Stimulated activated naive CD8-positive, alpha-beta T cell treated with anti-CD3 and anti-CD28 coated beads, Interleukin-15, amount 100 ng/mL, for 72 hours (primary cell): ENCODE measurements around the gene HOGA1.

Experiments used
- ATAC-seq: fragments of 150-1000 bp; cut with Tn5 transposase; 2 replicates; pipeline ENCODE4 v1.10.0; 2021; ENCODE audit warnings: mild to moderate bottlenecking, moderate library complexity
- DNase-seq, 2 donors: peaks; one replicate each; pipeline ENCODE4 v3.0.0; 2021 to 2022
- H3K27ac Mint-ChIP-seq, 2 donors: one replicate each; pipeline ENCODE4 v1.8.0; 2022; ENCODE audit warnings: mild to moderate bottlenecking in 2 of 2, mixed read lengths in 2 of 2, moderate library complexity in 2 of 2
- H3K27me3 Mint-ChIP-seq: one replicate; pipeline ENCODE4 v1.8.0; 2022; ENCODE audit warnings: mixed read lengths
- H3K4me1 Mint-ChIP-seq: one replicate; pipeline ENCODE4 v1.8.0; 2022; ENCODE audit warnings: mild to moderate bottlenecking, mixed read lengths
- H3K4me3 Mint-ChIP-seq, 2 donors: one replicate each; pipeline ENCODE4 v1.8.0; 2022; ENCODE audit warnings: mild to moderate bottlenecking in 2 of 2, mixed read lengths in 2 of 2, moderate library complexity in 1 of 2
- H3K9me3 Mint-ChIP-seq, 2 donors: one replicate each; pipeline ENCODE4 v1.8.0; 2022; ENCODE audit warnings: mixed read lengths in 2 of 2

HOGA1 gene

DNA sequence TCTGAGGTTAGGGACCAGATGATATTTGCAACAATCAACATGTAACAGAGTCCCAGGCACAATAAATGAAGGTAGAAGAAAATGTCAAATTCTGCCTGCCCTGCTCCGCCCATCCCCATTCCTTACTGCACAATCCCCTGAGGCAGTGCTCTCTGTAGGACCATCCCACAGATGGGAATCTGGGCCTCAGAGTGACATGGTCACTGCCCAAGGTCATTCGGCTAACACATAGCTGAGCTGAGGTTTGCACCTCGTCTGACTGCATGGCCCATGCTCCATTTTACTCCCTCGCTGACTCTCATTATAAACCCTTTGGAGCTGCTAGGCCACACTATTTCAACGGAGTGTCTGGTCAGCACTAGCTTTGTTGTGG lies 1.2 kb downstream of the HOGA1 start:
- Mint-ChIP-seq H3K4me3 (no peak overlapping the region), H3K27me3 (no peaks in the 10 kb centered on the region), H3K4me1 (peaks cover 3% of the 10 kb centered on the region), H3K9me3 (no peaks in the 10 kb centered on the region), H3K27ac (peak overlapping the region in 1 of 2 donors; percentile 85)
- ATAC-seq, result no peak
- DNase-seq, result no peak

- Mint-ChIP-seq H3K27me3 (no peaks in the 10 kb centered on the region), H3K9me3 (no peaks in the 10 kb centered on the region), H3K4me1 (peaks cover 9% of the 10 kb centered on the region), H3K27ac (no peak overlapping the region), H3K4me3 (no peak overlapping the region)
- no peak for DNase-seq
- ATAC-seq, result no peak
Observed at GRCh38 chr10:97587183-97587582, 3.0 kb downstream of the HOGA1 start.

DNA sequence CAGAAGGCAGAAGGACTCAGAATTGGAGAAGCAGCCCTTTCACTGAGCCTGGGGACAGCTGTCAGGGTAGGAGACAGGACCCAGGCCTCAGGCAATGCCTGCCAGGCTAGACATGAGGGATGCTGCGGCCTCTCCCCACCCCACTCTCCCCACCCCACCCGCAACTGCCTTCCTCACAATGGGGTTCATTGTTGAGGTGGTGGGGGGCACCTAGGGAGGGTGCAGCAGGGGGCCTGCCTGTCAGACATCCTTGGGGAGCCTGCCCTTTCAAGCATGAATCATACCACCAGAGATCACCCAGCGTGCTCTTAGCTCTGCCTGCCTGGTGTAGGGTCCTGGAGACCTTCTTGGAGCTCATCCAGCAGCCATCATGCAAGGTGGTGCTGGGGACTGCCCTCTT lies 5.3 kb downstream of the HOGA1 start, which contains the start of gene C10orf62:
TSS of gene C10orf62 (plus strand) at position 243 of the 400 bp plus-strand sequence. CDS start 177 bp downstream, outside the sequence.
- Mint-ChIP-seq H3K4me1 (peaks cover 9% of the 10 kb centered on the region), H3K27me3 (no peaks in the 10 kb centered on the region), H3K4me3 (peak within 1 kb of the TSS in 1 of 2 donors; percentile 24), H3K9me3 (no peaks in the 10 kb centered on the region), H3K27ac (peak within 1 kb of the TSS in 1 of 2 donors; percentile 50)
- ATAC-seq (no peak), DNase-seq (no peak)

DNA sequence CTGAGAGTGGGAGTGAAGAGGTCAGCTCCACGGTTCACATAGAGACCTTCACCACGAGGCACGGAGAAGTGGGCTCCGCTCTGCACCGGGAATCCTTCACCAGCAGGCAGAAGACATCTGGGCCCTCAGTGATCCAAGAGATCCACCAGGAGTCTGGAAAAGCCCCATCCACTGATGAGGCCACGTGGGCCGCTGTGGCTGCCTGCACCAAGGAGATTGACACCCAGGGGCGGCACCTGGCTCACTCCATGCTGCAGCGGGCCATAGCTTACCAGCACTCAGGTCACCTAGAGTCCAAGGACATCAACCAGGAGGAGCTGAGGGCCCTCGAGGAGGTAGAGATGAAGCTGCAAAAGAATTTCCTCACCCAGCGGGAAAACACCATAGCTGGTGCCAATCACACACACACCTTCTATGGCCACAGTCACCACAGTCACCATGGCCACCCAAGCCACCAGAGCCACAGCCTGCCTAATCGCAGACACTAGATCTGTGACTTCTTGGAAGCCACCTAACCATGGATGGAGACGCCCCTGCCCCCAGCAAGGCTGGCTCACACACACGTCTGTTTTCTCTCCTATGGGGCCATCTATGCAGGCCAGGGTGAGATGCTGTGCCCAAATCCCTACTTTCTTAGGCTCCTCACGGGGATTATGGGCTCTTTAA lies 6.0 kb downstream of the HOGA1 start:
- Mint-ChIP-seq H3K27me3 (no peaks in the 10 kb centered on the region), H3K27ac (peak overlapping the region in 1 of 2 donors; percentile 50), H3K9me3 (no peaks in the 10 kb centered on the region), H3K4me1 (peaks cover 9% of the 10 kb centered on the region), H3K4me3 (peak overlapping the region in 1 of 2 donors; percentile 24)
- DNase-seq (peak; percentile 20 to 60), ATAC-seq (peak; percentile 92)

DNA sequence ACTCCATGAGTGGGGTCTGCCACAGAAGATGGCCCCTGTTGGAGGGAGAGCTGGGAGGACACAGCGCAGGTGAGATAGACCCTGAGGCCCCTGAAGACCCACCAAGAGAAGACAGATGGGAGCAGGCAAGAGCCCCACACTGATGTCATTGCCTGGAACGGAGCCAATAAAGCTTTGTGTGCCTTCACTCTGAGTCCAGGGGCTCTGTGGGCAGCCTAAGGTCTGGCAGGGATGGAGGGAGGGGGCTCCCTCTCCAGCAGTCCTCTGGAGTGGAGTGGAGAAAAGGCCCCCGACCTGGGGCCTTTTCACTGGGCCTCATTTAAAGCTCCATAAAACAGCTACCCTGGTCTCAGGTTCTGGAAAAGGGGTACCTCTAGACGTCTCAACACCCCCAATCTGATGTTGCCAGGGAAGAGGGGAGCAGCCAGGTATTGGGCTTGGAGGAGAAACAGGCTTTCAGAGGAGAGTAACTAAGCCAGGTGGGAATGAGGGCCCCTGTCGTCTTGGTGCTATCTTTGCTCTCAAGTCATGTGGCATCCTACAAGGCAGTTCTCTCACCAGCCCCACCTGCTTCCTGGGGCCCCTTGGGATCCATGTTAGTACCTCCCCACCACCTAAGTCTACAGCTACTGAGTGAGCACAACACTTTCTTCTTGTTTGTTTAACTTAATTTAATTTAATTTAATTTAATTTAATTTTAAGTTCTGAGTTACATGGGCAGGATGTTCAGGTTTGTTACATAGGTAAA lies 6.7 kb downstream of the HOGA1 start:
- Mint-ChIP-seq H3K4me1 (peaks cover 9% of the 10 kb centered on the region), H3K4me3 (no peak overlapping the region), H3K9me3 (no peaks in the 10 kb centered on the region), H3K27ac (peak overlapping the region in 1 of 2 donors; percentile 50), H3K27me3 (no peaks in the 10 kb centered on the region)
- DNase-seq (no peak), ATAC-seq (peak; percentile 21)

GRCh38 chr10:97593421-97593820 lies 9.2 kb downstream of the HOGA1 start:
- H3K9me3 Mint-ChIP-seq, result no peaks in the 10 kb centered on the region
- no peaks in the 10 kb centered on the region for H3K27me3 Mint-ChIP-seq
- H3K27ac Mint-ChIP-seq, result no peak overlapping the region
- no peak overlapping the region for H3K4me3 Mint-ChIP-seq
- ATAC-seq (no peak), DNase-seq (no peak)
- H3K4me1 Mint-ChIP-seq, result peaks cover 9% of the 10 kb centered on the region

DNA sequence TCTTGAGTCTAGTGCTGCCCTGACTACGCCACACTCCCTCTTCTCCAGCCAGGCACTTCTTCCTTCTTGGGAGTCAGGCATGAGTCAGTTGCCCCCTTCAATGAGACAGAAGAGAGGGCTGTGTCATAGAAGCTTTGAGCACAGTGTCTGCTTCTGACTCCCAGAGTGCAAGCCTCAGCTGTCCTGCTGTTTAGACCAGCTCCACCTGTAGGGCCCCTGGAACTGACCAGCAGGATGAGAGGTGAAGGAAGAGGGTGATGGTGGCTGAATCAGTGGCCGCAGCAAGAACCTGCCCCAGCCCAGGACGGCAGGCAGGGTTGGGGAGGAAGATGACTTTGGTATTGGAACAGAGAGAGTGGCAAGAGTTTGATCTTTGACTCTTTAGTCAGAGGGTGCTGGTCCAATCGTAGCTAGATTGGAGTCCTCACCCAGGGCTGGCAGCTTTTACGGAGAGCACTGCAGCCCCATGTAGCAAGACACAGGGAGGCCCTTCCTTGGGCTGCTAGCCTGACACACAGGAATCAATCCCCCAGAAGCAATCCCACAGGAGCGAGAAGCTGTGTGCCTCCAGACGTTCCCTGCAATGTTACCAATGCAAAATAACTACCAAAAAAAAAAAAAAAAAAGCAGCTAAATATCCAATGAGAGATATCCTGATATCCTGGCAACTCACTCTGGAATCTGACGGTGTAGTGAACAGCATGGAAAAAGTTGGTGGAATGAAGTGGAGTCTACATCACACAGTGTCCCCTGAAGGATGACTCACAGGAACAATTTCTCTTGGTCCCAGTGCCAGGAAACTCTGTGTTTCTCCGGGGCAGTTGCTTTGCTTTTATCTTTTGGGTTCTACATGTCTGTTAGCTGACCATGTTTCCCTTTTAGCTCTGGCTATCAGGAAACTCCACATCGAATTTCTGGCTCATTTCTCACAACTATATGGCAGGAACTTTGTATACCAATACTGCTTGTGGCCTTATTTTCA lies 12.2 kb downstream of the HOGA1 start:
- Mint-ChIP-seq H3K4me3 (no peak overlapping the region), H3K27me3 (no peaks in the 10 kb centered on the region), H3K4me1 (no peaks in the 10 kb centered on the region), H3K9me3 (no peaks in the 10 kb centered on the region), H3K27ac (no peak overlapping the region)
- DNase-seq (no peak), ATAC-seq (no peak)

DNA sequence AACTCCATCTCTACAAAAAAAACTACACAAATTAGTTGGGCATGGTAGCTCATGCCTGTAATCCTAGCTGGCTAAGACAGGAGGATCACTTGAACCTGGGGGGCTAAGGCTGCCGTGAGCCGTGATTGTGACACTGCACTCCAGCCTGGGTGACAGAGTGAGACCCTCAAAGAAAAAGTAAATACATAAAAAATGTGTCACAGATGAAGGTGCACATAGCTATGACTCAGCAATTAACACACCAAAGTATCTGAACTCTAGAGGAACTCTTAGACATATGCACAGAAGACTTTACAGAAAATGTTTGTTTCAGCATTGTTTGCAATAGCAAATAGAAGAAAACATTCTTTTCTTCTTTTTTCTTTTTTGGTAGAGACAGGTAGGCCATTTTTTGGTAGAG lies 13.6 kb downstream of the HOGA1 start:
- DNase-seq (no peak), ATAC-seq (no peak)
- H3K4me3 Mint-ChIP-seq, result no peak overlapping the region
- no peaks in the 10 kb centered on the region for H3K4me1 Mint-ChIP-seq
- H3K9me3 Mint-ChIP-seq, result no peaks in the 10 kb centered on the region
- H3K27ac Mint-ChIP-seq, result no peak overlapping the region
- no peaks in the 10 kb centered on the region for H3K27me3 Mint-ChIP-seq

DNA sequence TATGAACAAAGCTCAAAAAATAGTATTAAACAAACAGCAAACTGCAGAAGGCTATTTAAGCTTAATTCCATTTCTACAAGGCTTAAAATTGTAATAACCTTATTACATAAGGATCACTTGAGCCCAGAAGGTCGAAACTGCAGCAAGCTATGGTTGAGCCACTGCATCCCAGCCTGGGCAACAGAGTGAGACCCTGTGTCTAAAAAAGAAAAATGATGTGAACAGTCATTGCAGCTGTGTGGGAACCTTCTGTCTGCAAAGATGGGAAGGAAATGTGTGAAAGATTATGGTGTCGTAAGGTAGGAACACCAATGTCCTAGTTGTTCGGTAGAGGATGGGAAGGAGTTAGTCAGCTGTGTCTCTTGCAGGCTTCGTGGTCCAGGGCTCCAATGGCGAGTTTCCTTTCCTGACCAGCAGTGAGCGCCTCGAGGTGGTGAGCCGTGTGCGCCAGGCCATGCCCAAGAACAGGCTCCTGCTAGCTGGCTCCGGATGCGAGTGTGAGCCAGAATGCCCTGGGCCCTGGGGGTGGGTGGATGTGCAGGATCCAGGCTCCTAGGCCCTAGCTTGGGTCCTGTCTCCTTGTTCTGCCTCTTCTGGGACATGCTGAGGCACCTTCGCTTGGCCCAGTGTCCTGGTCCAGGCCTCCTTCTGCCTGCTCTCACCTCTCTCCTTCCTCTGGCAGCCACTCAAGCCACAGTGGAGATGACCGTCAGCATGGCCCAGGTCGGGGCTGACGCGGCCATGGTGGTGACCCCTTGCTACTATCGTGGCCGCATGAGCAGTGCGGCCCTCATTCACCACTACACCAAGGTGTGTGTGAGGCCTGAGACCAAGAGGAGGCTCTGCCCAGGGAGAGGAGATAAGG lies 14.4 kb downstream of the HOGA1 start:
- Mint-ChIP-seq H3K27ac (no peak overlapping the region), H3K27me3 (no peaks in the 10 kb centered on the region)

DNA sequence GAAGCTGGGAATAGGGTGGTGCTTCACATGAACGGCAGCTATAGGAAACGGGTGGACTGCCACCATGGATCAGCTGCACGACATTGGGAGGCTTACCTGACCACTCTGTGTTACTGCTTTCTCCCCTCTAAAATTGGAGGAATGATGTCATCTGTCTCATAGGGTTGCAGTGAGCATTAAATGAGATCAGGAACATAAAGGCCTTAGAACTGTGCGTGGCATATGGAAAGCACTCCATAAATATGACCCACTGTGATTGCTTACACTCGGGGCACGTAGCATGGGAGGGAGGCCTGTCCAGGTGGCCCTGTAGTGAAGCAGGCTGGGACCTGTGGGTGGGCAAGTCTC lies 15.1 kb downstream of the HOGA1 start:
- Mint-ChIP-seq H3K4me3 (no peak overlapping the region), H3K9me3 (no peaks in the 10 kb centered on the region), H3K27me3 (no peaks in the 10 kb centered on the region), H3K4me1 (no peaks in the 10 kb centered on the region), H3K27ac (no peak overlapping the region)
- DNase-seq (no peak), ATAC-seq (no peak)

More for the DNA sequence above, 14.4 kb downstream of the HOGA1 start:
- no peak overlapping the region for H3K4me3 Mint-ChIP-seq
- H3K9me3 Mint-ChIP-seq, result no peaks in the 10 kb centered on the region
- no peaks in the 10 kb centered on the region for H3K4me1 Mint-ChIP-seq
- ATAC-seq (no peak), DNase-seq (no peak)

DNA sequence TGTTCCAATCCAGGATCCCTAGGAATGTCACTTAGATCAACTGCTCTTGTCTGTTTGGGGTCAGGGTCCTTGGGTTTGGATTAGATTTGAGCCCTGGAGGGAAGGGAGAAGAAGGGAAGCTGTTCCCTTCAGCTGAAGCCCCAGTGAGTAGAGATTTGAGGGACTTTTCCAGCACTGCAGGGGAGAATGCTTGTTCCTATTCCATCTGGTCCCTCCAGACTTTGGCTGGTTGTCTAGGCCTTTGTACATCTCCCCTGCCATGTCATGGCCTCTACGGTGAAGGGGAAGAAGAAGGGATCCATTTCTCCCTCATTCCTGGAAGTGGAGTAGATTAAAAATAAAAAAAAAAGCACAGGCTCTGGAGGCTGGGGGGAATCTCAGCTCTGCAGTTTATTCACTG lies 16.4 kb downstream of the HOGA1 start:
- Mint-ChIP-seq H3K9me3 (no peaks in the 10 kb centered on the region), H3K27ac (no peak overlapping the region), H3K4me3 (no peak overlapping the region), H3K4me1 (no peaks in the 10 kb centered on the region), H3K27me3 (no peaks in the 10 kb centered on the region)
- ATAC-seq (no peak), DNase-seq (no peak)

DNA sequence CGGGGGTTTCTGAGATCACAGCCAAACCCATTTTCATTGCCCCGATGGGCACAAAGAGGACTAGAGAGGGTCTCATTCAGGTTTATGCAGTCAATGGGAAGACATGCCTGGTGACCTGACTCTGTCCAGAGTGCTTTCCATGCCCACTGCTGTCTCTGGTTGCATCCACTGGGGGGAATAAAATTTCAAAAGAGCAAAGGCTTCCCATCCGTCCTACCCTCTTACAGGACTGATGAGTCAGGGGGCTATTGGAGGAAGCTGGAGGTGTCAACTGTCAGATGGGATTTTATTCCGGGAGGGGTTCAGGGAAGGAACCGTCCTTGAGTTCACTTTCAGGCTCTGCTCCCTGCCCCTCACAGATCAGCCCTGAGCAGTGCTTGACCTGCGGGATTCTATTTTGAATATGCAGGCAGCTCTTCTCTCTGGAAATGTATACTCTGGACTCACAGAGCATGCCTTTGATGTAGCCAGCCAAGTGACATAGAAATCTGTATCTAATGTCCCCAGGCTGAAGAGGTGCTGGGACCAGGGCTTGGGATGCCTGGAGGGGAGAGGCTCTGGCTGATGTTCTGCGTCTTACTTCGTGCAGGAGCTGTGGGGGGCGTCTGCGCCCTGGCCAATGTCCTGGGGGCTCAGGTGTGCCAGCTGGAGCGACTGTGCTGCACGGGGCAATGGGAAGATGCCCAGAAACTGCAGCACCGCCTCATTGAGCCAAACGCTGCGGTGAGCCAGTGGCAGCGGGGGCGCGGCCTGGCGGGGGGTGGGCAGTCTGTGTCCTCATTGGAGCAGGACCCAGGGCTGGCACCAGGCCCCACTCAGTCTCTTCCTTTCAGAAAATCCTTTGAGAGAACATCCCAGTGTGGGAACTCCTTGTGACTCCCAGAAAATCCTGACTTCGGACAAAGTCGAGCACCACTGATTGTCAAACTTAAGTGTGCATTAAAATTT lies 17.4 kb downstream of the HOGA1 start:
- no peak overlapping the region for H3K4me3 Mint-ChIP-seq
- H3K9me3 Mint-ChIP-seq, result no peaks in the 10 kb centered on the region
- no peak for DNase-seq
- H3K27me3 Mint-ChIP-seq, result no peaks in the 10 kb centered on the region
- ATAC-seq, result no peak
- H3K27ac Mint-ChIP-seq, result no peak overlapping the region
- no peaks in the 10 kb centered on the region for H3K4me1 Mint-ChIP-seq

- DNase-seq (no peak), ATAC-seq (no peak)
- no peaks in the 10 kb centered on the region for H3K4me1 Mint-ChIP-seq
- no peak overlapping the region for H3K27ac Mint-ChIP-seq
- peaks cover 8% of the 10 kb centered on the region for H3K27me3 Mint-ChIP-seq
- H3K9me3 Mint-ChIP-seq, result no peaks in the 10 kb centered on the region
- H3K4me3 Mint-ChIP-seq, result no peak overlapping the region
Observed at GRCh38 chr10:97607095-97607636, 23.0 kb downstream of the HOGA1 start.
